Heart left ventricle (tissue), 16 donors: ENCODE data around the gene ABCC11. TPM values are rescaled to one million over a fixed set of nuclear protein-coding genes. Genes with fewer than 3 reads are reported as not detected.
A peak's percentile ranks its signal among the peaks of the same experiment; 100 is the strongest.

Source experiments
- ATAC-seq, 4 donors: fragments of 200-7000 bp; cut with Tn5 transposase; one replicate each; pipeline ENCODE4 v1.9.1; 2020 to 2022; ENCODE audit warnings: moderate library complexity in 4 of 4, mild to moderate bottlenecking in 3 of 4, moderate number of reproducible peaks in 1 of 4
- DNase-seq, 5 donors: peaks; one replicate each; pipeline ENCODE4 v3.0.0-alpha.2; 2020
- H3K27ac ChIP-seq, 12 donors: fragments of 200-600 bp; sonication (generic) in 4 of 12; one replicate each; pipeline versions ENCODE4 v1.5.0 to v1.8.0; 2016 to 2022; ENCODE audit warnings: mild to moderate bottlenecking in 2 of 12
- H3K27me3 ChIP-seq, 9 donors: fragments of 200-600 bp; sonication (generic) in 2 of 9; one replicate each; pipeline versions ENCODE4 v1.5.1 to v1.8.0; 2016 to 2022; ENCODE audit warnings: mild to moderate bottlenecking in 3 of 9
- H3K36me3 ChIP-seq, 9 donors: fragments of 200-600 bp; sonication (generic) in 2 of 9; one replicate each; pipeline versions ENCODE4 v1.5.0 to v1.8.0; 2018 to 2022; ENCODE audit warnings: mild to moderate bottlenecking in 2 of 9
- H3K4me1 ChIP-seq, 12 donors: fragments of 200-600 bp; sonication (generic) in 4 of 12; one replicate each; pipeline versions ENCODE4 v1.5.0 to v1.8.0; 2016 to 2022; ENCODE audit warnings: mild to moderate bottlenecking in 3 of 12
- H3K4me3 ChIP-seq, 12 donors: fragments of 200-600 bp; sonication (generic) in 4 of 12; one replicate each; pipeline versions ENCODE4 v1.5.0 to v1.8.0; 2017 to 2022; ENCODE audit warnings: mild to moderate bottlenecking in 9 of 12, moderate library complexity in 4 of 12
- H3K9me3 ChIP-seq, 12 donors: fragments of 200-600 bp; sonication (generic) in 4 of 12; one replicate each; pipeline versions ENCODE4 v1.5.0 to v1.8.0; 2016 to 2022; ENCODE audit warnings: mild to moderate bottlenecking in 1 of 12
- CTCF ChIP-seq, 12 donors: fragments of 200-600 bp; sonication (generic) in 4 of 12; IDR thresholded peaks; one replicate each; pipeline versions ENCODE4 v1.5.0 to v1.8.0; 2018 to 2022; ENCODE audit warnings: antibody characterized with exemption in 12 of 12, mild to moderate bottlenecking in 5 of 12
- POLR2A ChIP-seq, 2 donors: fragments of 450-650 bp; IDR thresholded peaks; one replicate each; pipeline ENCODE4 v1.6.1; 2017; ENCODE audit warnings: antibody characterized with exemption in 2 of 2, mild to moderate bottlenecking in 2 of 2, moderate library complexity in 2 of 2
- WGBS, 4 donors: extraction: QIAGEN DNeasy Blood & Tissue Kit in 2 of 4; methylation state at CpG; one replicate each; pipeline versions ENCODE4 v1.1.5 to v1.1.7; 2013 to 2018; 5-methylcytosine and 5-hydroxymethylcytosine counted together
- intact Hi-C, 10 donors: fragments of 100-400 bp; cut with DNase I; formaldehyde crosslinking; loops; one replicate each; pipeline versions ENCODE4 v1.11.1 to v1.14.2; 2022
- polyA plus RNA-seq, 2 donors: library from polyadenylated mRNA; stranded (reverse); fragments of 200-250 nt; gene quantifications; one replicate each; pipeline ENCODE4 v1.2.3, GENCODE V29; 2013
- total RNA-seq, 9 donors: library from RNA; depleted of rRNA in 2 of 9; stranded (reverse); fragments of >200 nt in 2 of 9; fragmentation: NEBNext Ultra II Directional in 3 of 9; extraction: Animal tissue kit (Norgen Biotek cat#: 25700) in 3 of 9; gene quantifications; one replicate each; pipeline versions ENCODE4 v1.1.0 to v1.2.4, GENCODE V29; 2016 to 2023
- donor health status: ischemic (EF 13 %, LVEDD 7.1; RV severe dilation, severe dysfunction).
- donor health status: healthy with polysubstance abuse.
- donor health status: DM: no; HTN: yes; CAD: no.
- donor health status: DM: no; HTN: no; CAD: no.
- donor health status: ischemic (EF 25% LVEDD 6.9; RV normal size, moderate dysfunction).
- donor health status: ischemic (EF 25% LVEDD 5.7; RV mildly dilated, moderate dysfunction).
- donor health status: healthy.
- donor health status: DM: yes; HTN: yes; CAD: no.
- donor health status: ischemic (EF 35%, LVEDD 5.7; RV mildly dilated, moderate dysfunction).
- donor health status: nonischemic (EF 11% LVEDD 7.7; RV severe dilation, severe dysfunction).
- donor health status: DM: yes; HTN: yes; CAD: no.
- donor health status: PGD.
- donor health status: ischemic (EF 29% LVEDD 5.4; RV normal size, mild dysfunction).
- donor health status: nonischemic (EF 23%, LVEDD 6.1; RV moderate dilation, normal function).

ABCC11 gene
- total and polyA plus RNA-seq, 11 donors = 0.03 to 0.48 (median 0.20) TPM; not detected in 6

- Histone ChIP-seq H3K4me1 (peaks cover 0 to 26% (median 12%) of the 10 kb centered on the region in 12 donors), H3K27me3 (no peaks in the 10 kb centered on the region), H3K4me3 (no peak overlapping the region), H3K27ac (no peak overlapping the region), H3K9me3 (no peaks in the 10 kb centered on the region), H3K36me3 (peaks cover 0 to 54% (median 47%) of the 10 kb centered on the region in 9 donors)
- ATAC-seq = no peak
- TF ChIP-seq CTCF (IDR thresholded peaks at IDR 0.05) = no peak
- no peak for TF ChIP-seq POLR2A (IDR thresholded peaks at IDR 0.05)
- no peak for DNase-seq
- intact Hi-C loops = no loop called here
- WGBS, 4 donors = 65 to 82% (median 76%) methylated on average over 5 of the region's 5 CpGs
These were observed 4.7 kb upstream of the ABCC11 start for GRCh38 chr16:48252013-48252412.

GRCh38 chr16:48250520-48251278 is 3.4 kb upstream of the ABCC11 start:
- intact Hi-C loops = no loop called here
- DNase-seq (no peak), ATAC-seq (no peak)
- Histone ChIP-seq H3K4me1 (peaks cover 5 to 40% (median 25%) of the 10 kb centered on the region in 12 donors), H3K36me3 (peaks cover 0 to 45% (median 37%) of the 10 kb centered on the region in 9 donors), H3K4me3 (no peak overlapping the region), H3K27ac (no peak overlapping the region), H3K27me3 (no peaks in the 10 kb centered on the region), H3K9me3 (no peaks in the 10 kb centered on the region)
- no peak for TF ChIP-seq POLR2A (IDR thresholded peaks at IDR 0.05)
- TF ChIP-seq CTCF (IDR thresholded peaks at IDR 0.05) = no peak
- WGBS, 4 donors = 91 to 94% (median 92%) methylated on average over 5 of the region's 5 CpGs

- peaks cover 0 to 4% (median 0%) of the 10 kb centered on the region in 12 donors for H3K9me3 ChIP-seq
- DNase-seq (no peak), ATAC-seq (no peak)
- H3K4me3 ChIP-seq = peak overlapping the region in 7 of 12 donors; percentile 77 to 95 (median 89)
- peaks cover 0 to 6% (median 0%) of the 10 kb centered on the region in 9 donors for H3K36me3 ChIP-seq
- no peak overlapping the region for H3K27ac ChIP-seq
- intact Hi-C loops = loop anchor here in 3 of 10 donors (10.0 kb wide), 2 partner anchors 299 to 379 kb away; no protein-coding TSS in a partner anchor
- TF ChIP-seq POLR2A (IDR thresholded peaks at IDR 0.05) (no peak), CTCF (IDR thresholded peaks at IDR 0.05) (no peak)
- H3K4me1 ChIP-seq = peaks cover 11 to 45% (median 36%) of the 10 kb centered on the region in 12 donors
- no peaks in the 10 kb centered on the region for H3K27me3 ChIP-seq
- 31 to 43% (median 32%) methylated on average over 2 of the region's 2 CpGs for WGBS, 4 donors
These were observed 1.3 kb downstream of the ABCC11 start for GRCh38 chr16:48246066-48246465.

GRCh38 chr16:48244863-48245195 is 2.5 kb downstream of the ABCC11 start:
- peaks cover 11 to 42% (median 31%) of the 10 kb centered on the region in 12 donors for H3K4me1 ChIP-seq
- 3 to 5% (median 4%) methylated on average over 8 of the region's 8 CpGs for WGBS, 4 donors
- H3K9me3 ChIP-seq = peaks cover 0 to 4% (median 0%) of the 10 kb centered on the region in 12 donors
- no peak for DNase-seq
- peak overlapping the region in 11 of 12 donors; percentile 84 to 90 (median 88) for H3K27ac ChIP-seq
- H3K36me3 ChIP-seq = peaks cover 0 to 6% (median 0%) of the 10 kb centered on the region in 9 donors
- H3K4me3 ChIP-seq = peak overlapping the region; percentile 70 to 99 (median 90)
- no peak for ATAC-seq
- intact Hi-C loops = loop anchor here in 4 of 10 donors (5.0 to 10.0 kb wide), 3 partner anchors 32 to 380 kb away; no protein-coding TSS in a partner anchor
- H3K27me3 ChIP-seq = no peaks in the 10 kb centered on the region
- TF ChIP-seq CTCF (IDR thresholded peaks at IDR 0.05) (no peak), POLR2A (IDR thresholded peaks at IDR 0.05) (no peak)
